ENCODE results near the gene ARIH2. TPM values are rescaled to one million over a fixed set of nuclear protein-coding genes. Genes with fewer than 3 reads are reported as not detected.
A peak's percentile ranks its signal among the peaks of the same experiment; 100 is the strongest.

The ARIH2 gene
- total RNA-seq, 1 experiment from 2014 or later: 76.4 TPM

DNA sequence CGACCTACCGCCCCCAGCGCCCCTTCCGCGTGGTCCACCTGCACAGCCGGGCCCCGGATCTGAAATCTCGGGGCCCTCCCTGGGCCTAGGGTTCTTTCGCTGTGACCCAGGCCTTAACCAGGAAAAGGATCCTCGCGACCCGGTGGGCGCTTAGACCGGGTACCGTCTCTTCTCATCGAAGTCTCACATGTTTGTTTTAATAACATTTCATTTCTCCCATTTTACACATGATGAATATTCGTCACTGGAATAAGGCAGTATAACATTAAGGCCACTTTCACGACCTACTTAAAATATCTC lies 100.0 kb downstream of the ARIH2 start:
- no peak for DNase-seq
- Histone ChIP-seq H3K4me3 (peak overlapping the region; percentile 86), H3K9me3 (no peaks in the 10 kb centered on the region), H3K36me3 (peaks cover 11% of the 10 kb centered on the region), H3K27me3 (no peaks in the 10 kb centered on the region)

- H3K4me3 ChIP-seq: peak overlapping the region; percentile 68
- no peaks in the 10 kb centered on the region for H3K9me3 ChIP-seq
- peaks cover 13% of the 10 kb centered on the region for H3K36me3 ChIP-seq
- no peaks in the 10 kb centered on the region for H3K27me3 ChIP-seq
- DNase-seq: no peak
These were observed 101.3 kb downstream of the ARIH2 start for GRCh38 chr3:49019941-49020329.

DNA sequence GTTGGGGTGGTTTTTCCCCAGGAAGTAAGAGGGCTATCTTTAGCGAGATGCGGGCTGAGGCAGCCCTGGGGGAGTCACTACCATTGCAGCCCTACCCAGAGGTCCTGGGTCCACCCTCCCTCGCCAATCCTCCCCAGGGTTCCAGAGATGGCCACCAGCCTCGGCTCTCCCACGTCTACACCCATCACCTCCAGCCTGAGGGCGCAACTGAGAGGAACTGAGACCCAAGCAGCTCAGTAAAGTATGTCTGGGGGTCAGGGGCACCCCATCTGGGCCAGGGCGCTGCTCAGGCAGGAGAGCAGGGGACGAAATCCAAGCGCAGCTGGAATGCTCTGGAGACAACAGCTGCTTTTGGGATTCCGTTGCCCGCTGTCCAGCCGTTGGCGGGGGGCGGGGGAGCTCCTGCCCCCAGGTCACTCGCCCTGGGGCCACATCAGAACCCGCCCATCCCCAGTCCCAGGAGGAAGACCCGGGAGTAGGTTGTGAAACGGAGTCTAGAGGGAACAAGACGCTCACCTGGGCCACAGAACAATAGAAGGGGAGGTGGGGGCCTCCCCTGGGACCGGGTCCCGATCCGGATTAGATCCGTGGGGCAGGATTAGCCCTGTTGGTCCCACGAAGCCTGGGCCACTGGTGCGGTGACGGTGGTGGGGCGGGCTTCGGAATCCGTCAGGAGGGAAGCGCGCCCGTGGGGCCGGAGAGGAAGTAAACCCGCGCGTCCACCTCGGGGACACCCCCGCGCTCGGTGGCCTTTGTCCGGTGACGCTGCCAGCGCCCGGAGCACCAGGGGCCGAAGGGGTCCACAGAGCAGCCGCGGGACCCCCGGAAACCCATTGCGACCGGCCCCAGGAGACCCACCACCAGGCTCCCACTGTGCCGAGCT lies 101.9 kb downstream of the ARIH2 start:
- H3K27me3 ChIP-seq: no peaks in the 10 kb centered on the region
- no peaks in the 10 kb centered on the region for H3K9me3 ChIP-seq
- peaks cover 16% of the 10 kb centered on the region for H3K36me3 ChIP-seq
- peak overlapping the region; percentile 68 for H3K4me3 ChIP-seq
- no peak for DNase-seq

DNA sequence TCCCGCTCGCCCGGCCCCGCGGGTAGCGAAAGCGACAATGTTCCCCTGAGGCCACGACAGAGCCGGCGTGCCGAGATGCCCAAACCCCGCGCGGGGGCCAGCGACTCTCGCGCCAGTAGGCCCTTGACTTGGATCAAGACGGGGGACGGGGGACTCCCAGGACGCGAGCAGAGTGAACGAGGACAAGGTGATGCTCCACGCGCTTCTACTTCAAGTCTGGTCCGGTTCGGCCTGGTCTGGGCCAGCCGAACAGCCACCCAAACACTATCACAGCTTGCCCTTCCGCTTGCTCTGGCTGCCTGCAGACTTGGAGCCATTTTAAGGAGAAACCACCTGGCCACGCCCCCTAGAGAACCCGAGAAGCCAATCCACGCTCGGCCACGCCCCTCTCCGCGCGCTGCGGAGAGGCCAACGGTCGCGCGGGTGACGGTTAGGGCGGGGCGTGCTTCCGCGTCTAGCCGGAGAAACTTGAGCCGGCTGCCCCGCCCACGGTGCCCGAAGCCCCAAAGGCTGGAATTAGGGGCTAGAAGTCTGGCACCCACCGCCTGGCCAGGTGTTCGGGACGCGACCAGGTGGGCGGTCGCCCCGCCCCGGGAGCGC lies 102.7 kb downstream of the ARIH2 start:
- peak overlapping the region; percentile 68 for H3K4me3 ChIP-seq
- H3K36me3 ChIP-seq: peaks cover 19% of the 10 kb centered on the region
- H3K9me3 ChIP-seq: no peaks in the 10 kb centered on the region
- peak; percentile 96 for DNase-seq
- no peaks in the 10 kb centered on the region for H3K27me3 ChIP-seq

GRCh38 chr3:49021813-49022687 lies 103.4 kb downstream of the ARIH2 start, which contains the start of gene NDUFAF3:
Gene NDUFAF3, plus strand, starts transcription at chr3:49022121. Its CDS starts 24 bp downstream, at chr3:49022145.
- H3K27me3 ChIP-seq: no peaks in the 10 kb centered on the region
- peak; percentile 92 for DNase-seq
- no peaks in the 10 kb centered on the region for H3K9me3 ChIP-seq
- H3K4me3 ChIP-seq: peak within 1 kb of the TSS; percentile 68
- peaks cover 25% of the 10 kb centered on the region for H3K36me3 ChIP-seq

GRCh38 chr3:49022688-49023171 lies 104.1 kb downstream of the ARIH2 start:
- H3K36me3 ChIP-seq: peaks cover 32% of the 10 kb centered on the region
- no peak for DNase-seq
- no peaks in the 10 kb centered on the region for H3K27me3 ChIP-seq
- H3K4me3 ChIP-seq: peak overlapping the region; percentile 68
- no peaks in the 10 kb centered on the region for H3K9me3 ChIP-seq

DNA sequence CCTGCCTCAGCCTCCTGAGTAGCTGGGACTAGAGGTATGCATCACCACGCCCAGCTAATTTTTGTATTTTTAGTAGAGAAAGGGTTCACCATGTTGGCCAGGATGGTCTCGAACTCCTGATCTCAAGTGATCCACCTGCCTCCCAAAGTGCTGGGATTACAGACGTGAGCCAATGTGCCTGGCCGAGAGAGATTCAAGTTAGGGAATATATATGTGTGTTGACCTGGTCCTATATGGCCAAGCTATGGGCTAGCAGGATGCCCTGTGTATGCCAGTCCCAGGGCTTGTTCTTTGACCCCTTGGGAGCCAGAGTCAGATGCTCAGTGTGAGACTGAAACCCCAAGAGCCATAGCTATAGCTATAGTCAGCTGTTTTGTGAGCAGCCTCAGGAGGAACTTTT lies 105.1 kb downstream of the ARIH2 start:
- Histone ChIP-seq H3K36me3 (peaks cover 42% of the 10 kb centered on the region), H3K4me3 (no peak overlapping the region)

GRCh38 chr3:49024449-49024848 lies 105.8 kb downstream of the ARIH2 start:
- Histone ChIP-seq H3K4me3 (no peak overlapping the region), H3K27me3 (no peaks in the 10 kb centered on the region), H3K36me3 (peaks cover 46% of the 10 kb centered on the region), H3K9me3 (no peaks in the 10 kb centered on the region)
- DNase-seq: no peak

More for the DNA sequence above, 105.1 kb downstream of the ARIH2 start:
- no peak for DNase-seq
- no peaks in the 10 kb centered on the region for H3K9me3 ChIP-seq
- H3K27me3 ChIP-seq: no peaks in the 10 kb centered on the region

GRCh38 chr3:49025005-49025792 lies 106.6 kb downstream of the ARIH2 start:
- Histone ChIP-seq H3K4me3 (no peak overlapping the region), H3K9me3 (no peaks in the 10 kb centered on the region), H3K36me3 (peaks cover 46% of the 10 kb centered on the region), H3K27me3 (no peaks in the 10 kb centered on the region)
- no peak for DNase-seq

DNA sequence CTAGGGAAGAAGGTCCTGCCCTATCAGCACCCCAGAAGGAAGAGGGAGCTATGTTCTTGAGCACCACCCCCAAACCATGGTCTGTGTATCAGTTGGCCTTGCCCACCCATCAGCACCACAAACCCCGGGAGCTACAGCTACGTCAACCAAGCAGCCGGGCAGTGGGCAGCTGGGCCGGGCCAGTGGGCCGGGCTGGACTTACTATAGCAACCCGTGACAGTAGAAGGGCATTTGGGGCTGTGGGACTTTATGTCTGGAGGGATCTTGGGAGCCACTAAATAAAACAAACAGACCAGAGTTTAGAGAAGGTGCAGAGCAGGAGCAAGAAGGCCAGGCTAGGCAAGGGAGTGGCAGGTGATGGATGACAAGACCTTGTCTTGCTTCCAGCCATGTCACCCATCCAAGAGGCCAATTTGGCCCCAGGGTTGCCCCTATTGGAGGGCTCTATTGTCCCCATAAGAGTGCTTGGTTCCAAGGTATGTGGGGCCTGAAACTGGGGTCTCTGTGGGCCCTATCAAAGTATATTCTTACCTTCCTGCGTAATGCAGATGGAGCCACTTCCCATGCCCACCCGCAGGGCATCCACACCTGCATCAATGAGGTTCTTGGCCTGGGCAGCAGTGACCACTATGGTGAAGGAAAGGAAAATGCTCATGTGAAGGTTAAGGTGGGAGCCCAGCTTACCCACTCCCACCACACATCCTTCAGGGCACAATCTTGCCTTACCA lies 107.3 kb downstream of the ARIH2 start:
- DNase-seq: no peak
- Histone ChIP-seq H3K36me3 (peaks cover 46% of the 10 kb centered on the region), H3K9me3 (no peaks in the 10 kb centered on the region), H3K27me3 (no peaks in the 10 kb centered on the region), H3K4me3 (no peak overlapping the region)

GRCh38 chr3:49026536-49026935 lies 107.9 kb downstream of the ARIH2 start:
- no peak for DNase-seq
- Histone ChIP-seq H3K27me3 (no peaks in the 10 kb centered on the region), H3K9me3 (no peaks in the 10 kb centered on the region), H3K36me3 (peaks cover 48% of the 10 kb centered on the region), H3K4me3 (no peak overlapping the region)

DNA sequence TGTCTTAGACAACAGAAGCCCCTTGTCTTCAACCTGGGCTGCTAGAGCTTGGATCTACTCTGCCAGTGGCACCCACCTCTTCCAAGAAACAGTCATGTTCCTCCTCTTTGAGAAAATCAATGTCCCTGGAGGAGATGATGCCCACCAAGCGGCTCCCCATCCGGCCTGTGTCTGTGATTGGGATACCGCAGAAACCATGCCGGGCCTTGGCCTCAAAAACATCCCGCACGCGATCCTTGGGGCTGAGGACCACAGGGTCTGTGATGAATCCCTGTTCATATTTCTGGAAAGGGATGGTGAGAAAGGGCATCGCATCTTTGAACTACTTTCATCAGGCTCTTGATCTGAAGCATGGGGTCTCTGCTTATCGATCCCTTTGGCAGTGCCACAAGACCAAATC lies 109.0 kb downstream of the ARIH2 start:
- H3K4me3 ChIP-seq: peak overlapping the region; percentile 82; the same call in 1 of the 2 replicates
- no peak for DNase-seq
- H3K27me3 ChIP-seq: no peaks in the 10 kb centered on the region
- peaks cover 50% of the 10 kb centered on the region for H3K36me3 ChIP-seq
- H3K9me3 ChIP-seq: no peaks in the 10 kb centered on the region

DNA sequence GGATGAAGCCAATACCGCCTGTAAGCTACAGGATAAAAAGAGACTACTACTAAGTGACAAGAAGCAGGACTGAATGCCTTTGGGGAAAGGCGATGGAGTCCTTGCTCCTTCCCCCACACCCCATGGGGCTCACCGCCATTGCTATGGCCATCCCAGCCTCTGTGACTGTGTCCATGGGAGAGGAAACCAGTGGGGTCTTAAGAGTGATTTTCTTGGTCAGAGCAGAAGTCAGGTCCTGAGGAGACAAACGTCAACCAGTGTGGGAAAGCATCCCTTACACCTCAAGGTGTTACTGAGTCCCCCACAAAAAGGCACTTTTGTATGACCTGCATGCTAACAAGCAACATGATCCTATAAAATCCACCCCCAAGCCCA lies 109.6 kb downstream of the ARIH2 start:
- H3K36me3 ChIP-seq: peaks cover 52% of the 10 kb centered on the region
- H3K27me3 ChIP-seq: no peaks in the 10 kb centered on the region
- H3K9me3 ChIP-seq: no peaks in the 10 kb centered on the region
- DNase-seq: no peak
- peak overlapping the region; percentile 82 for H3K4me3 ChIP-seq

DNA sequence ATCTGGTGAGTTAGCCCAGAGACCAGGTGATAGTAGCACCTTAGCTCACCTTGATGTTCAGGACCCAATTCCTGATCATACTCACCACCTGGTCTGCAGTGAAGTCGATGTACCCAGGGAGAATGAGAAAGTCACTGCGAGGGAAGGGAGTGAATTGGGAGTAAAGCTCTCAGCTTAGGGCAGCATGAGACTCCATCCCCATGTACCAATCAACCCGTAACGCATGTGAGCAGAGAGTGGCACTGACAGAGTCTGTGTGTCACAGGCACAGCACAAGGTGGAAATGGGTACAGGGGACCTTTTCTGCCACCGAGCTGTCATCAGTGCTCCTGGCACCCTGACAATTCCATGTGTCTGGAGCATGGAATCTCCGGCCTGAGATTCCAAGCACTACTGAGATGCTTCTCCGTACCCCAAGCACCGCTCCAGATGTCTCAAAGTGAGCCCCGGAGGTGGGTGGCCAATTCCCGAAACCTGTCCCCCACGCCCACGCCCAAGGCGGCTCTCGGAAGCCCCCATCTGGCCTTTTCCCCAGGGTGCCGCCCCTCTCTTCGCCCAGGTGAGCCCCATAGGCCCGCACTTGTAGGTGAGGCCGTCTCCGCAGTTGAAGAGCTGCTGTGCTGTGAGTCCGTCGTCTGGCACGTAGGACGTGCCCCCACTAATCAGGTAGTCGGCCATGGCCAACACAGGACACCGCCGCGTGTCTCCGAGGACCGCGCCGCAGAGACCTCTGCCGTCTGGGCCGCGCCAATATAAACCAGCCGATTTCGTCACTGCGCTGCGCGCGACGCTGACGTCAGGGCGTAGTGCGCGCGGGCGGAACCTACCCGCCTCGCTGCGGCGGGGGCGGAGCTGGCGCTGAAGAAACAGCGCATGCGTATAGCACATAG lies 110.3 kb downstream of the ARIH2 start, which contains the start of gene IMPDH2:
Gene IMPDH2, minus strand, starts transcription at position 726 of the 890 bp plus-strand sequence. Its CDS starts 48 bp downstream, at position 678.
- no peaks in the 10 kb centered on the region for H3K27me3 ChIP-seq
- peak; percentile 83 for DNase-seq
- H3K9me3 ChIP-seq: no peaks in the 10 kb centered on the region
- H3K4me3 ChIP-seq: peak within 1 kb of the TSS; percentile 82
- peaks cover 55% of the 10 kb centered on the region for H3K36me3 ChIP-seq

GRCh38 chr3:49029563-49029884 lies 110.9 kb downstream of the ARIH2 start:
- no peaks in the 10 kb centered on the region for H3K9me3 ChIP-seq
- no peak for DNase-seq
- peak overlapping the region; percentile 82 for H3K4me3 ChIP-seq
- no peaks in the 10 kb centered on the region for H3K27me3 ChIP-seq
- H3K36me3 ChIP-seq: peaks cover 52% of the 10 kb centered on the region
